NCI-H146 treated with DMSO at 0.1 percent for 48 hours (cell line): Measurements from ENCODE around the gene TMEM115.
"Not testable (repeated sequence)": the region's sequence is repeated elsewhere in the genome, so short reads cannot be mapped to it uniquely, and the experiment has no call there.

ENCODE experiments used
- DNase-seq: peaks from one replicate; lab custom pipeline; 2025; ENCODE audit not compliant: unreplicated experiment; lab: John Stamatoyannopoulos, UW

Gene TMEM115

DNA sequence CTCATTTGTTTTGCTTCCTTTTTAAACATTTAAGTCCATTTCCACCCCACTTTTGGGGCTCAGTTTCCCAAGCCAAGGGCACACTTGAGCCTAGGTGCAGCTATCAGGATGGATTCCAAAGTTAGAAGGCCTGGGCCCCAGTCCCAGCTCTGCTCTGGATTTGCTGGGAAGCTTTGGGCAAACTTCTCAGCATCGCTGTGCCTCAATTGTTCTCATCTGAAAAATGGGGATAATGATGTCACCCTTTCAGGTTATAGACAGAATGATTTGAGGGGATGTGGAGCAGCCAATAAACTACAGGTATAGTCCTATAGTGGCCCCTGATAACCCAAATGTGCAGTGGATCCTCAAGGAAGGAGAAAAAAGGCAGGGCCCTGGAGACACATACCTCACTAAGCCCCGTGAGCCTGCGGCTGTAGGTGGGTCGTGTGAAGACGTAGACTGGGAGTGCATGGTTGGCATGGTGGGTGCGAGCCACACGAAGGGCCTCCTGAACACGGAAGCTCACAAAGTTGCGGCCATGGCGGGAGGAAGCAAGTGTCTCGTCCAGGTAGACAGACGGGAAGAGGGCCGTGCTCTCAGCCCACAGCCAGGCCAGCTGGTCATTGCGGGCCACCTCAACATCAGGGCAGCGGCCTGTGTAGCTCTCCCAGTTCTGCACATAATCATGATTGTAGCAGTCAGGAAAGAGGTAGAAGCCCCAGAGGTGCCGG lies 40.0 kb downstream of the TMEM115 start:
- no peak for DNase-seq

DNA sequence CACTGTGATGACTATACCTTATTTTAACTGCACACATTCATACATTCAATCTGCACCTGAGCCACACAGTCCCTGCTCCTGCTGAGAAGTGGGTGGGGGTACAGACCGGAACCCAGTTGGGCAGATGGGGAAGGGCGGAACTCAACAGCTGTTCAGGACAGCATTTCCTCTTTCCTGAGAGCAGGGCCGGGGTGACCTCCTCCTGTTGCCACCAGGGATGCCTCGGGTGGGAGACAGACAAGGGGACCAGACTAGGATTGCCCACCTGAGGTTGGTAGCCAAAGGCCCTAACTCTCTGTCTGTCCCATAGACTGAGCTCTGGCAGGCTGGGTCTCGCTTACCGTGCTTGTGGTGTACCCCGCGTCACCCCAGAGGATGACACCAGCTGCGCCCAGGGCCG lies 40.7 kb downstream of the TMEM115 start:
- DNase-seq: no peak

DNA sequence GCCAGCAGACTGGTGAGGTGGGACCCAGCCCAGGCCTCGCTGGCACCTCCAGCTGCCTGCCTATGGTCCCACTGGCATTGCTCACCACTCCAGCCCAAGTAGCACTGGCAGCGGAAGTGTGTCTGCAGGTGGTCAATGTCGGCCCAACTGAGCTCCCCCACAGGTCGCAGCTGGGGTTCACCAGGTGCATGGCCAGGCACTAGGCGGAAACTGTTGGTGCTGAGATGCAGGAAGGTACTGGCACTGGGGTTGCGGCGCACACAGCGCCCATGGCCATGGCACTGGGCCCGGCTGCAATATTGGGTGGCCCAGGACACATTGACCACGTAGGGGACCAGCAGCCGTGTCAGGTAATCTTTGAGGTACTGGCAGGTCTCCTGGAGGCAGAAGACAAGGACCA lies 41.2 kb downstream of the TMEM115 start:
- DNase-seq: no peak

DNA sequence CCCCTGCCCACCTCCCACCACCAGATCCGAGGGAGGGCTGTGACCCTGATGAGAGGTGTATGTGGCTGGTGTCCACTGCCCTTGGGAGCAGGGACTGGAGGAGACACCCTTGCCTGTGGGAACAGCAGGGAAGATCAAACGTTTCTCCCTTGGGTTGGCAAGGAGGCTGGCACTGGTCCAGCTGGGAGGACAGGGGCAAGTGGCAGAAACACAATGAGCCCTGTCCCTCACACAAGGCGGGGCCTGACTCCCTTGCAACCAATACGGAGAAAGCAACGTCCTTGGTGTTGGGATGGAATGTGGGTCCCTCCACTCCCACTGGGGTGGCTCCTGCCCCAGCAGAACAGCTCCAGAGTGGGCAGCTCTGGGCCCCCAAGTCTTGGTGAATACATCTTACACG lies 42.0 kb downstream of the TMEM115 start:
- DNase-seq: no peak

DNA sequence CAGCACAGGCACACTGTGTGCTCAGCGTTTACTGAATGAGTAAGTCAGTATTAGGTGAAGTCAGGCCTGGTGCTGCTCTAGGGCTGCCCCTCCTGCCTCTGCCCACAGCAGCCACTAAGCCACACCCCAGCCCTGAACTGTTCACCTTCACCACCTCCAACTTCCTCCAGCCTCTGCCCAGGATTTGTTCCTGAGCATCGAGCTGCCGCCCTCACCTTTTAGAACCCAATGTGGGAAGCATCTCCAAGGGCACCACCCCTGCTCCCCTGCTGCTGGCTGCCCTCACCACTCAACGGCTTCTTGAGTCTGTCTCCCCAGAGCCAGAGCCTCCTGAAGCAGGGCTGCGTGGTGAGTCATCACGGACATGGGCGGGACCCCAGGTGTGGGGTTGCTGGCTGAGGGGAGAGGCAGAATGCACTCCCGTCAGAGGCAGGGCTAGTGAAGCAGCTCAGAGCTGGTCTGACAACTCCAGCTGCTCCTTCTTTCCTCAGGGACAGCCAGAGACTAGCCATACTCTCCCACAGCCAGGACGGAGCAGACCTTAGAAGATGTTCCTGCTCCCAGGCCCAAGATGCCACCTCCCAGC lies 42.6 kb downstream of the TMEM115 start:
- no peak for DNase-seq

DNA sequence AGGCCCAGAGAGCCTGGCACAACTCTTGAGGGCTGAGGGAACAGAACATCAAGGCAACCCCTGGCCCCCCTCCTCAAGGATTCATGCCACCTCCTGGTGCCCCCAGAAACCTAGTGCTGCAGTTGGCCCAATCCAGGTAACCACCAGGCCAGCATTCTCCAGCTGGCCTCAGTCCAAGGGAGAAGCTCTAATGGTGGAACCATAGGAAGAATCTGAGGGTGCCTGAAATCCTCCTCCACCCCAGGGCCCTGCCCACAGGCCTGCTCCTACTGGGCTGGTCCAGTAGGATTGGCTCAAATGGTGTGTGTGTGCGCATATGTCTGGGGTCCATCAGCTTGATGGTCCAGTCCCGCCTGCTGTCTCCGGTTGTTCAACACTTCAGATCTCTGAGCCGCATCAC lies 44.5 kb downstream of the TMEM115 start:
- DNase-seq: no peak

DNA sequence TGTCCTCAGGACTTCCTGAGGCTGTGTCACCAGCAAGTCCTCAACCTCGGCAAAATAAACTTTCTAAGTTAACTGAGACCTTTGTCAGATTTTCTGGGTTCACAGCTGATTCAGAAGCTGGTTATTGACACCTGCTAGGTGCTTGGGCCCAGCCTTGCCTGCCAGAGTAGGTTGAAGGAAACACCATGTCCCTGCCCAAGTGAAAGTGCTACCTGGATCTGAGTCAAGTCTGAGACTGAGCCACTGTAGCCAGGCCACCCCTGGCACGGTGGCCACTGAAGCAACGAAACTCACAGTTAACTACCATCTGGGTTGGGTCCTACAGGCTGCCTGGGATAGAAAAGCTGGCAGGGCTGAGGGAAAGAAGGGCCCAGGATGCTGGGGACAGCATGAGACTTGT lies 45.0 kb downstream of the TMEM115 start:
- no peak for DNase-seq

DNA sequence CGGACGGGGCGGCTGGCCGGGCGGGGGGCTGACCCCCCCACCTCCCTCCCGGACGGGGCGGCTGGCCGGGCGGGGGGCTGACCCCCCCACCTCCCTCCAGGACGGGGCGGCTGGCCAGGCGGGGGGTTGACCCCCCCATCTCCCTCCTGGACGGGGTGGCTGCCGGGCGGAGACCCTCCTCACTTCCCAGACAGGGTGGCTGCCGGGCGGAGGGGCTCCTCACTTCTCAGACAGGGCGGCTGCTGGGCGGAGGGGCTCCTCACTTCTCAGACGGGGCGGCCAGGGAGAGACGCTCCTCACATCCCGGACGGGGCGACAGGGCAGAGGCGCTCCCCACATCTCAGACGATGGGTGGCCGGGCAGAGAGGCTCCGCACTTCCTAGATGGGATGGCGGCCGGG lies 47.3 kb downstream of the TMEM115 start:
- not testable (repeated sequence) for DNase-seq
